Left ventricle myocardium inferior (tissue), 1 donor: ENCODE results near the gene DCTN5. TPM values are rescaled to one million over a fixed set of nuclear protein-coding genes. Genes with fewer than 3 reads are reported as not detected.

Experiments used
- DNase-seq: peaks from one replicate; pipeline ENCODE4 v3.0.0-alpha.2; 2020
- H3K27ac ChIP-seq: fragments of 200-600 bp; replicated peaks from 2 replicates; pipeline ENCODE4 v1.8.0; 2021
- H3K27me3 ChIP-seq: fragments of 200-600 bp; 2 replicates; pipeline ENCODE4 v1.8.0; 2021; ENCODE audit warnings: low read depth
- H3K36me3 ChIP-seq: fragments of 200-600 bp; 2 replicates; pipeline ENCODE4 v1.8.0; 2021
- H3K4me1 ChIP-seq: fragments of 200-600 bp; 2 replicates; pipeline ENCODE4 v1.8.0; 2021
- H3K4me3 ChIP-seq: fragments of 200-600 bp; 2 replicates; pipeline ENCODE4 v1.8.0; 2021; ENCODE audit warnings: mild to moderate bottlenecking, moderate library complexity
- H3K9me3 ChIP-seq: fragments of 200-600 bp; replicated peaks from 2 replicates; pipeline ENCODE4 v1.8.0; 2021
- intact Hi-C: fragments of 100-400 bp; cut with micrococcal nuclease; formaldehyde crosslinking; loops from one replicate; pipeline ENCODE4 v1.11.0; 2022
- total RNA-seq: library from RNA; stranded (reverse); fragmentation: NEBNext Ultra II Directional; extraction: Animal tissue kit (Norgen Biotek cat#: 25700); gene quantifications from one replicate; pipeline ENCODE4 v1.2.1, GENCODE V29; 2021
- TF ChIP-seq, protein P1 (sequence below): fragments of 200-600 bp; IDR thresholded peaks from 2 replicates; pipeline ENCODE4 v1.8.0; 2021; ENCODE audit warnings: antibody characterized with exemption, mild to moderate bottlenecking, borderline replicate concordance
- donor health status: DM: no; HTN: yes; CAD: no; lungs with severe emphysema.

Gene DCTN5
- total RNA-seq, 1 donor from 2014 or later: 40.0 TPM

DNA sequence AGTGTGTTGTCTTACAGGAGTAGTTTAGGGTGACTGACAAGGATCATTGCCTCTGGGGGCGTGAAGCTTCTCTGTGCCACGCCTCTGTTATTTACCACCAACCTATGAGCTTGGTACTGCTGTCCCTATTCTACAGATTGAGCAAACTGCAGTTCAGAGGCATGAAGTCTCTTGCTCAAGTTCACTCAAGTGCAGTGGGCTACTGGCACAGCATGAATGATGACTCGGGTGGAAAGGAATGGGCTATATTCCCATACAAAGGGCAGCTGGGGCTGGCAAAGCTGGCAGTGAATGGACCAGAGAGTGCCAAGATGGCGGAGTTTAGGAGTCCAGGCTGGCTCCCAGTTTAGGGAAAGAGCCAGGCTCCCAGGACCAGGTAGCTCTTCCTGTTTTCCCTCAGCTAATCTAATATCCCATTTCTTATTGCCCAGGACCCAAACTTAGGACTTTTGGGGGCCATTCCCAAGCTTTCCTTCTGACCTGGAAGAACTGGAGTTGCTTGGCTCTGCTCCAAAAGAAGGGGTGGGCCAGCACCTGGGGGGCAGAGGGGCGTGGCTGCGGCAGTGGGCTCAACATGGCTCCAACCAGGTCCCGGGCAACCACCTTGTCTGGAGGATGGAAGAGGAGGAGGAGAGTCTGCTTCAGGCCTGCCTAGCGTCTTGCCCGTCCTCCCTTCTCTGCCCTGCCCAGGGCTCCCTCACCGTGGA lies 50.4 kb downstream of the DCTN5 start:
- DNase-seq: no peak
- TF ChIP-seq, protein P1, sequence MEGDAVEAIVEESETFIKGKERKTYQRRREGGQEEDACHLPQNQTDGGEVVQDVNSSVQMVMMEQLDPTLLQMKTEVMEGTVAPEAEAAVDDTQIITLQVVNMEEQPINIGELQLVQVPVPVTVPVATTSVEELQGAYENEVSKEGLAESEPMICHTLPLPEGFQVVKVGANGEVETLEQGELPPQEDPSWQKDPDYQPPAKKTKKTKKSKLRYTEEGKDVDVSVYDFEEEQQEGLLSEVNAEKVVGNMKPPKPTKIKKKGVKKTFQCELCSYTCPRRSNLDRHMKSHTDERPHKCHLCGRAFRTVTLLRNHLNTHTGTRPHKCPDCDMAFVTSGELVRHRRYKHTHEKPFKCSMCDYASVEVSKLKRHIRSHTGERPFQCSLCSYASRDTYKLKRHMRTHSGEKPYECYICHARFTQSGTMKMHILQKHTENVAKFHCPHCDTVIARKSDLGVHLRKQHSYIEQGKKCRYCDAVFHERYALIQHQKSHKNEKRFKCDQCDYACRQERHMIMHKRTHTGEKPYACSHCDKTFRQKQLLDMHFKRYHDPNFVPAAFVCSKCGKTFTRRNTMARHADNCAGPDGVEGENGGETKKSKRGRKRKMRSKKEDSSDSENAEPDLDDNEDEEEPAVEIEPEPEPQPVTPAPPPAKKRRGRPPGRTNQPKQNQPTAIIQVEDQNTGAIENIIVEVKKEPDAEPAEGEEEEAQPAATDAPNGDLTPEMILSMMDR: no peak
- peaks cover 11% of the 10 kb centered on the region for H3K27me3 ChIP-seq
- H3K4me3 ChIP-seq: no peak overlapping the region
- no peak overlapping the region for H3K27ac ChIP-seq
- H3K36me3 ChIP-seq: peaks cover 48% of the 10 kb centered on the region
- H3K9me3 ChIP-seq: no peaks in the 10 kb centered on the region
- intact Hi-C loops: no loop called here
- H3K4me1 ChIP-seq: peaks cover 9% of the 10 kb centered on the region

DNA sequence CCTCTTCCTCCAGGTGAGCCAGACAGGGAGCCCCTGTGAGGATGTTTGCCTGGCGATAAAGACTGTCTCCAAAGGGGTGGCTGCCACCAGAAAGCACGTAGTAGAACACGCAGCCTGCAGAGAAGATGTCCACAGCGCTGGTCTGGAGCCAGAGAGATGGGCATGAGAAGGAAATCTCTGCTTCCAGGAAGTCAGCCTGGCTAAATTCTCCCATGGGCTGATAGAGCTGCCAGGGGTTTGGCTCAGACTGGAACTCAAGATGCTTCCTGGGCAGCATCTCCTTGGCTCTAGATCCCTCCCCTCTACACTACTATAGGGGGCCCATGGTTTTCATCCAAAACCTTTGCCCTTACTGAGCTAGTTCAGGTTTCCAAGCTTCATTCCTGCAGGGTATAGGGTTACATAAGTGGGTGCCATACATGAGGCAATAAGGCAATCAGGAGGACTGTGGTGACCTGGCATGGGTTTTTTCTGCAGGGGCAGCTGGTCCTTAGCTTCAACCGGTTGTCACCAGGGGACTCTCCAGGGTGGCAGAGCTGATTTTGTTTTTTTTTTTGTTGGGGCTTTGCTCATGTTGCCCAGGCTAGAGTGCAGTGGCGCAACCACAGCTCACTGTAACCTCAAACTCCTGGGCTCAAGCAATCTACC lies 51.0 kb downstream of the DCTN5 start:
- no peak overlapping the region for H3K27ac ChIP-seq
- no peak for DNase-seq
- no peaks in the 10 kb centered on the region for H3K9me3 ChIP-seq
- H3K4me3 ChIP-seq: no peak overlapping the region
- peaks cover 41% of the 10 kb centered on the region for H3K36me3 ChIP-seq
- H3K4me1 ChIP-seq: peaks cover 9% of the 10 kb centered on the region
- H3K27me3 ChIP-seq: peaks cover 16% of the 10 kb centered on the region
- intact Hi-C loops: no loop called here
- TF ChIP-seq, protein P1: no peak

DNA sequence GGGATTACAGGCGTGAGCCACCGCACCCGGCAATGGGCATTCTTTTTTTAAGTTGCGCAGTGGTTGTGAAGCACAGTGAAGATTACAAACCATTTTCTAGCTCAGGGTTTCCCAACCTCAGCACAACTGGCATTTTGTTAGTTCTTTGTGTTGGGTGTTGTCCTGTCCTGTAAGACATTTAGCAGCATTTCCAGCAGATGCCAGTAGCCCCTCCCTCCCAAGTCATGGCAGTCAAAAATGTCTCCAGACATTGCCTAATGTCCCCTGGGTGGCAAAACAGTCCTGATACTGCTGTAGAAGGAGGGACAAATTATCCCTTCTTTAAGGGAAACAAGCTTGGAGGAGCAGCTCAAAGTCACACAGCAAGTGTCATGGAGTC lies 53.0 kb downstream of the DCTN5 start:
- H3K9me3 ChIP-seq: no peaks in the 10 kb centered on the region
- DNase-seq: no peak
- H3K27ac ChIP-seq: no peak overlapping the region
- peaks cover 22% of the 10 kb centered on the region for H3K36me3 ChIP-seq
- TF ChIP-seq, protein P1: no peak
- intact Hi-C loops: no loop called here
- H3K4me3 ChIP-seq: peak overlapping the region; percentile 51
- H3K4me1 ChIP-seq: peaks cover 9% of the 10 kb centered on the region
- peaks cover 28% of the 10 kb centered on the region for H3K27me3 ChIP-seq

DNA sequence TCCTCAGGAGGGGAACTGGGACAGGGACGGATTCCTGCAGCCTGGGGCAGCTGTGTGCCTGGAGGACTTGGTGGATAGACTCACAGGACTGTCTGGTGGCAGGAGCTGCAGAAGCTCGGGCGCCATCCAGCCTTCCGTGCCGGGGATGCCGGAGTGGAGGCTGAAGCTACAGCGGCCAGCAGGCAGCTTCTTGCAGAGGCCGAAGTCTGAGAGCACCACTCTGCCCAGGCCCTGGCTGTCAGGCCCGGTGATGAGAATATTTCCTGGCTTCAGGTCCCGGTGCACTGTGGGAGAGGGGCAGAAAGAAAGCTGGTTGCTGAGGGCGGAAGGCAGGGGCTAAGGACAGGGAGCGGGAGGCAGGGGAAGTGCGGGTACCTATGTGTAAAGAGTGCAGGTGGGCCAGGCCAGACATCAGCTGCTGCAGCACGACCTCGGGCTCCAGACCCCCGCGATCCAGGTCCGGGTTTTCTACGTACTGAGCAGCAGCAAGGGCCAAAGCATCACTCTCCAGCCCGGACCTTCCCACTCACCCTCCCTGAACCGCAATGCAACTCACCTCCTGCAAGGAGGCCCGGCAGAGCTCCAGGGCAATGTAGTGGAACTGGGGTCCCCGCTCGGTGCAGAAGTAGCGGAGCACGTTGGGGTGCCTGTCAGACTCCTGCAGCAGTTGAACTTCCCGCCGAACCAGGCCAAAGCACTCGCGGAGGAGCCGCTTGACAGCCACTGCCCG lies 53.5 kb downstream of the DCTN5 start:
- H3K27me3 ChIP-seq: peaks cover 31% of the 10 kb centered on the region
- H3K4me3 ChIP-seq: peak overlapping the region; percentile 51

DNA sequence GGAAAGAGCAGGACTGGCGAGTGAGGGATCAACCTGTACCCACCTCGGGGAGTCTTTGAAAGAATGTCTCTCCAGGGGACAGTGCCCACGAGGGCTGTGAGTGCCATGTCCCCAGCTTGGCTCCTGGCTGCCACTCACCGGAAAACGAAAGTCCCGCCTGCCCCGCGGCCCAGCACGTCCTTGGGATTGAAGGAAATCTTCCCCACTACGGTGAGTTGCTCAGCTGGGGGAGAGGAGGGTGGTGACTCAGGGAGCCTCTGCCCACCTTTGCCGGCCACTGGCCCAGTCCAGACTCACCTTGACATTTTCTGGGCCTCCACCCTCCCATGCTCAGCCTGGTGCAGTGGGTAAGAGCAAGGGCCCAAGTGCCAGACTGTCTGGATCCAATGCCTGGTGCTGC lies 54.5 kb downstream of the DCTN5 start:
- peaks cover 41% of the 10 kb centered on the region for H3K27me3 ChIP-seq
- no peak for DNase-seq
- H3K36me3 ChIP-seq: peaks cover 7% of the 10 kb centered on the region
- H3K9me3 ChIP-seq: no peaks in the 10 kb centered on the region
- no peak overlapping the region for H3K27ac ChIP-seq
- peaks cover 9% of the 10 kb centered on the region for H3K4me1 ChIP-seq
- no peak overlapping the region for H3K4me3 ChIP-seq
- intact Hi-C loops: no loop called here
- TF ChIP-seq, protein P1: no peak

More for the DNA sequence above, 53.5 kb downstream of the DCTN5 start:
- no peak for DNase-seq
- Histone ChIP-seq H3K27ac (no peak overlapping the region), H3K36me3 (peaks cover 16% of the 10 kb centered on the region), H3K9me3 (no peaks in the 10 kb centered on the region), H3K4me1 (peaks cover 9% of the 10 kb centered on the region)
- TF ChIP-seq, protein P1: no peak
- intact Hi-C loops: no loop called here
